CD4-positive, alpha-beta T cell treated with Interleukin-15 for 1 hour (primary cell): ENCODE data around the gene LUC7L3.

Experiments used
- DNase-seq: peaks from one replicate; pipeline ENCODE4 v3.0.0-alpha.2; 2020

Gene LUC7L3

DNA sequence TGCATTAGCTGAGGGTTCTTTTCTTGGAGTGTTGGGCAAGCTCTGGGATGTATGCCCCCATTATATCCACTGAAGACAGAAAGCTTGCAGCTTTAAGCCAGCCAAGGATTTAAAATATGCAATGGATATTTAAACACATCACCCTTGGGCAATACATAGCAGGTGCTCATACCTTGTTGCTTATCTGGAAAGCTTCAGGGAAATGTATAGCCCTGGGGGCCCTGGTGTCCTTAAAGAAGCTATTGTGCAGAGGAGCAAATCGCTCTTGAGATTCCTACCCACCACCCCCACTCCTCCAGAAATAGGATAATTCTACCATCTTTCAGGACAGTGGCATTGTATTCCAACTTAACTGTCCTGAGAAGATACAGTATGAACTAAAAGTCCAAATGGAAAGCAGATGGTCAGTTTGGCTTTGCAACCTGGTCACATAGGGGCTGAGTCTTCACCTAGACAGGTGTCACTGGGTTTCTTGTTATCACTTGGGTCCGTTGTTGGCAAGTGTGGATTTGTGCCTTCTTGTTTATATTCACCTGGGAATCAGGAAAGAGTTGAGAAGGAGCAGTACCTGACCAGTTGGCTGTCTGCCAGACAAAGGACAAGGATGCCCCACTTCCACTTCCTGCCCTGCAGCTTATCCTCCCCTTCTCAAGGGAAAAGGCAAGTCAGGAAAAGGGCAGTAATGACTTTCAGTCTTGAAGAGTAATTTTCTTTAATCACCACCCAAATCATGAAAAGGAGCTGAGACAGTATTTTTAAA is 44.5 kb downstream of the LUC7L3 start:
- no peak for DNase-seq

DNA sequence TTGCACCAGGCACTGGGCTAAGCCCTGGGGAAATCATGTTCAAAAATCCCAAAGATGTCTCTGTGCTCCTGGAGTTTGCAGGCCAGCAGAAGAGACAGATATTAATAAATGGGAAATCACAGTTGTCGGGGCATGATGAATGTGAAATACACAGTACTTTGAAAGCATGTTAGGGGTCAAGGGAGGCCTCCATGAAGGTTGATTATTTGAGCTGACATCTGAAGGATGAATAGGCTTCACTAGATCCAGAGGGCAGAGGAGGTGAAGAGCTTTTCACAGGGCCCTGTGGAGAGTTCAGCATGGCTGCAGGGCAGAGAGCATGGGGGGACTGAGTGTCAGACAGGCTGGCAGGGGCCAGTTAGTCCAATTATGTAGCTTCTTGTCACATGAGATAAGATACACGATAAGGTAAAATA is 45.3 kb downstream of the LUC7L3 start:
- no peak for DNase-seq

DNA sequence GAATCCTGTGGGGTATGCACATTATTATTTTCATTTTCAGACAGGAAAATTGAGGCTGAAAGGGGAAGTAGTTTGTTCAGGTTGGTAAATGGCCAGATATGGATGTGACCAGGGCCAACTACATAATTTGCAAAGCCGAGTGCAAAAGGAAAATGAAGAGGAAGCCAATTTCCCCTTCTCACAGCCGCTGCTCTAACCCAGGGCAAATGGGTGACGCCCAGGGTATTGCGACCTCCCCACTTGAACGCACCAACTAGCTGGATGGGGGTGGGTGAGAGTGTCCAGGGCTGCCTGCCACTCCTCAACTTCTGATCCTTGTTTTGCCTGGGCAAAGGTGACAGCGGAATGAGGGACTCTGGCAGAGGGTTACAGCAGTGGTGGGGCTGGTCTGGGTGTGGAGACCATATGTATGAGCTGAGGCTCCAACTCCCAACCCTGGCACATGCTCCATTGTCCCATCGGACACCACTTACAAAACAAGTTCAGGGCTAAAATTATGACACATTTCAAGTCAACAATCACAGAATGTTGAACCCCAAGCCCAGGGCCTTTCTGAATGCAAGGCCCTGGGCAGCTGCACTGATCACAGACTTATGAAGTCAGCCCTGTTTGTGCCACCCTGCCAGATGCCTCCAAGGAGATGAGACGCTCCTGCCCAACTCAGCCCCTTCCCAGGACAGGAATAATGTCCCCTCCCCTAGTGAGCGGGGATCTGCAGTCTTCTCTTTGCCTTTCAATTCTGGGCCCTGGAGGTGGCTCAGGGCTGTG is 46.2 kb downstream of the LUC7L3 start:
- peak; percentile 29 for DNase-seq

DNA sequence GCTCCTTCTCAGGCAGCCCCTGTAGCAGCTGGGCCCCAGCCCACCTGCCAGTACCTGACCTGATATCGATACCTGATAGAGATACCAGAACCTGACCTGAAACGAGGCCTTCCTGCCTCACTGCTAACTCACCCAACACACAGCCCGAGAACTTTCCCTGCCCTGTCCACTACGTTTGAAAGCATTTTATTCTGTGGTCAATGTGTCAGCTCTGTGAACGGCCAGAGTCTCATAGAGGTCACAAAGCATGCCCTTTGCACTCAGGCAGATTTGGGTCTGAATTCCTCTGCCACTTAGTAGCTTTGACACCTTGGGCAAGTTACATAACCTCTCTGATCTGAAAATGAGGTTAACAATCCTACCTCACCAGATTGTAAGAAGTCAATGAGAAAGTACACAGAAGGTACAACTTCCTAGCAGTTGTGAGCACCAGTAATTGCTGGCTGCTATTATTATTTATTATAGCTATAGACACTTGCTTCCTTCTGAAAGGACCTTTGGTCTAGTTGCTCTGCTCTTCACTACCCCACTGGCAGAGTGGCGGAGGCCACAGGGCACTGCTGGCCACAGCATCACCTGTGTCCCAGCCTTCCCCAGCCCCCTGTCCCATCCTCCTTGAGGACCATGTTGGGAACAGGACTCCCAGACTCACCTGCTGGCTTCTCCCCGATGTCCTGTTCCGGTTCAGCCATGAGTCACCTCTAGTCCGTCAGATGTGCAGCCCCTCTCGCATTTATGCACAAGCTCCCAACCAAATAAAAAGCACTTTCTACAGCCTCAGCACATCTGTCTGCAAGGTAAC is 47.0 kb downstream of the LUC7L3 start:
- DNase-seq = no peak

DNA sequence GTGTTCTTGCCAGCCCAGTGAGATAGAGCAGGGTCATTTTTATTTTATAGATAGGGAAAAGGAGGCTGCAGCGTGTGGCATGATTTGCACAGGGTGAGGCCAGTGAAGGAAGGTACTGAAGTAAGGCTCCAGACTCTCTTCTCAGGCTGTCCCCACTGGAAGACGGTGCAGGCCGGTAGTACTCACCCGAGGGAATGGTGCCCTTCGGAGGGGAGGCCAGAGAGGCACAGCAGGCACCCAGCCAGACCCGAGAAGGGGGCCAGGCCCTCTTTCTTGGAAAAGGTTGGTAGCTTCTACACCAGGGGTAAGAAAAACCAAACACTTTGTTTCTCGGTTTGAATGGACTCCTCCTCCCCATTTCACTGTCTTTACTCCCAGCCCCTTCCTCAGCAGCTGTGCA is 47.6 kb downstream of the LUC7L3 start:
- no peak for DNase-seq

DNA sequence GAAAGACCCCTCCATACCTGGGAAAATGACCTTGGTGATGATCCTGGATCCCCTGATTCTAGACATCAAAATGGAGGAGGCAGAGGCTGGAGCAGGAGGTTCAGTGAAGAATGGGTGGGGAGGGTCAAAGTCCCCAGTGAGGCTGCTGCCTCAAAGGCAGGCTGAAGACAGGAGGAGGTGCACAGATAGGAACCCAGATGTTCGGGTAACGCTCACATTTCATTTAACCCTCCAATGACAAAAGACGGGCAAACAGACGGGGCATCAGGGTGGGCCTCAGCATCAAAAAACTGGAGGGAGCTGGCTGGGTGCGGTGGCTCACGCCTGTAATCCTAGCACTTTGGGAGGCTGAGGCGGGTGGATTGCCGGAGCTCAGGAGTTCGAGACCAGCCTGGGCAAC is 48.0 kb downstream of the LUC7L3 start, which contains the start of gene ANKRD40CL:
Gene ANKRD40CL (minus strand): TSS at position 73 of the 400 bp plus-strand sequence. CDS start 605 bp downstream, outside the sequence.
- no peak for DNase-seq

DNA sequence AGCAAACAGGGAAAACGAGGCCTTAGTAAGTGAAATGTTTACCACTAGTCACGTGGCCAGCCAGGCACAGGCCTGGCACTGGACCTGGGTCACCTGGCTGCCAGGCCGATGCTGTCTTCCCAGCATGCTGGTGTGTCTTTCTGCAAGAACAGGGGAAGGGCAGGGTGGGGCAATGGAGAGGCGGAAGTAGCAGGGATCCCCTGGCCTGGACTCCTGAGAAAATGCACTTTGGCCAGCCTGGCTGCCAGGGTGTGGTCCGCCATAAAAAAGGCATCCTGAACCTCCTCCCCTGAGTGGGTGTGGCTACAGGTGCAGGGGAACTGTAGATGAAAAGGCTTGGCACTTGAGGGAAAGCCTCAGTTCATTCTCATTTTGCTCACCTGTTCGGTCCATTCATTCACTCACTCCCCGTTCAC is 49.0 kb downstream of the LUC7L3 start:
- DNase-seq = no peak

DNA sequence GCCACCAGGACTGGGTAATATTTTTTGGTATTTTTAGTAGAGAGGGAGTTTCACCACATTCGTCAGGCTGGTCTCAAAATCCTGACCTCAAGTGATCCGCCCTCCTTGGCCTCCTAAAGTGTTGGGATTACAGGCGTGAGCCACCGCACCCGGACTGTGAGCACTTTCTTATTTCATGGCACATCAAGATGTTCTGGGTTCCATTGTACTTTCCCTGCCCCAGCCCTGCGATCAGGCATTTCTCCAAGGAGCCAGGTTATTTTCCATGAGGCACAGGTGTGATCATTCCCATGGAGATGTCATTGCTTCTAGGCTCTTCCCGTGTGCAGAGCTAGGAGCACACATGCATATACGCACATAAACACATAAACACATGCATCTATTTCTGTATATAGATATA is 50.5 kb downstream of the LUC7L3 start:
- DNase-seq = no peak

DNA sequence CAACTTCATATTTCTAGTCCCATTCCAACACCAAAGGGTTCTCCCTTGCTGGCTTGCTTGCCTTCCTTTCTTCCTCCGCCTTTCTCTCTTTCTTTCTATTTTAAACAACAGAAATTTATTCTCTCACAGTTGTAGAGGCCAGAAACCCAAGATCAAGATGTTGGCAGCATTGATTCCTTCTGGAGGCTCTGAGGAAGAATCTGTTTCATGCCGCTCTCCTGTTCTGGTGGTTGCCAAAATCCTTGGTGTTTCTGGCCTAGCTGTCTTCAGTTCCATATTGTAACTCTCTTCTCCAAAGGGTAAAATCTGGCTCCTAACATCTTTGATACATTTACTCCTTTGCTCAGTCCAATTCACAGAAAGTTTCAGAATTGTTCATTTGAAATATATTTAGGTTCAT is 50.9 kb downstream of the LUC7L3 start:
- no peak for DNase-seq

DNA sequence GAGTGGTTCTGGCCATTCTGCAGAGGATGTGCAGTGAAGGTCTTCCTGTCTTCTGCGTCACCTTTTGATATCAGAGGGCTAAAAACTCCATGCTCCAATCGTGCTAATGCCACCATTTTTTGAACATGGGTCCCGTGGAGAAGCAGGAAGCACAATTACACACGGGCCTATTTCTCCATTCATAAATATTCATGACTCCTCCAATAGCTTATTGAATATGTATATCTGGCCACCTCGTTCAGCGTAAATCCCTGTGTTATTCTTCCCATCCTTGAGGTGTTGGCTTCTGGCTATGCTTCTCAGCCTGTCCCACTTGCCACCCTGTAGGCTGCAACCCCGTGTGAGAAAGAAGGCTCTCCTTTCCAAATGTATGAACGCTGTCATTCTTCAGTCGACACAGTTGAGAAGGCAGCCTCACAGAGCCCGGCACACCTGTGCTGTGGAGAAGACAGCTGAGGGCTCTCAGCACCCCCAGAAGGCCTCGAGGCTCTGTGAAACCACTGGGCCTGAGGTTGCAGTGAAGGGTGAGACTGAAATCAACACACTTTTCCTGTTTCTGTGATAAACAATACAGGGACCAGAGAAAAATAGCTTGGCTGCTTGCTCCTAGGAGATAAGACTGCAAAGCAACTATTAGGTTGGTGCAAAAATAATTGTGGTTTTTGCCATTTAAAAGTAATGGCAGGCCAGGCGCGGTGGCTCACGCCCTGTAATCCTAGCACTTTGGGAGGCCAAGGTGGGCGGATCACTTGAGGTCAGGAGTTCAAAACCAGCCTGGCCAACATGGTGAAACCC is 52.8 kb downstream of the LUC7L3 start:
- DNase-seq = no peak

DNA sequence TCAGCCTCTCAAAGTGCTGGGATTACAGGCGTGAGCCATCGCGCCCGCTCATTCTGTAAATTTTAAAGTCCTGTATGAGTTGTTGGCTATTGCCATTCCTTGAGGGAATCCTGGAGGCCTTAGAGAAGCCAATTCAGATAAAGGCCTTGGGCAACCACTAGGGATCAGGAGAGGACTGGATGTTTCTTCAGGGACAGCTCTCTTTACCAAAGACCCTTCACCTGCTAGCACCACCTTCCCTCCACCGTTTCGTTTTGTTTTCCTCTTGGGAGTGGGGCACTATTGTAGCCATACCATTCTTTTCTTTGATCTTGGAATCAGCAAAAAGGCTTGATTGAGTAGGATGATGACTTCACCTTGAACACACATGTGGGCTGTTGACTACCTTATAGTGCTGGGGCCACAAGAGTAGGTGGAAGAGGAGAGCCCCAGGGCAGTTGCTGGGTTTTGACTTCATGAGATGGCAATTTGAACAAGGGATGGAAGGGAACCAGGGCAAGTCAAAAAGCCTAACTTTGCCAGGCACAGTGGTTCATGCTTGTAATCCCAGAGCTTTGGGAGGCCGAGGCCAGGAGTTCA is 54.9 kb downstream of the LUC7L3 start:
- DNase-seq = no peak

DNA sequence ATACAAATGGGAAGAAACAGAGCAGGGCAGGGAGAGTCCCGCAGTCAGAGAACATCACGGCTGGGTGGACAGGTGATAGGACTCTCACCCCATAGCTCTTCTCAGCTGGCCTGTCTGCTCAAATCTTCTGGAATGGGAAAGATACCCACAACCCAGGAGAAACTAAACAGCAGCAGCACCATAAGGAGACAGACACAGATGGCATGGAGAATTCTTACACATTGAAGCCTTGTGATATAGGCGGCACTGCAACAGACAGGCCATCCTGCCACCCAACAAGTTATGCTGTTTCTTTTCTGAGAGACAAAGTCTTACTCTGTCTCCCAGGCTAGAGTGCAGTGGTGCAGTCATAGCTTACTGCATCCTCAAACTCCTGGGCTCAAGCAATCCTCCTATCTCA is 56.5 kb downstream of the LUC7L3 start:
- DNase-seq = no peak

DNA sequence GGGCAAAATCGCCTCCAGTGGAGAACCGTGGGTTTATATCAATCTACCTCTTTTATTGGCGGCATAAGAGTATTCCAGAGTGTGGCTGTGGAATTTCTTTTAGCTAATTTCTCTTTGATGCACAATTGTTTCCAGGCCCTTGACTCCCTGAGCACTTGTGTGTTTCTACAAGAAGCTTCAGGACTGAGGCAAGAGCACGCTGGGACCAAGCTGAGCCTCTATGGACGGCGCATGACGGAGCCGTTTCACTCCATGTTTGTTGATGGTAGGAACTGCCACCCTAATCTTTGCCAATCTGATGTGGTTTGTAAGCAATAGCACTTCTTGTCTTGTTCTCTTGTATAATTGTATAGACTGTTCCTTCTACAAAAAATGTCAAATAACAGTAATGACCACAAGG is 59.1 kb downstream of the LUC7L3 start:
- DNase-seq = no peak

DNA sequence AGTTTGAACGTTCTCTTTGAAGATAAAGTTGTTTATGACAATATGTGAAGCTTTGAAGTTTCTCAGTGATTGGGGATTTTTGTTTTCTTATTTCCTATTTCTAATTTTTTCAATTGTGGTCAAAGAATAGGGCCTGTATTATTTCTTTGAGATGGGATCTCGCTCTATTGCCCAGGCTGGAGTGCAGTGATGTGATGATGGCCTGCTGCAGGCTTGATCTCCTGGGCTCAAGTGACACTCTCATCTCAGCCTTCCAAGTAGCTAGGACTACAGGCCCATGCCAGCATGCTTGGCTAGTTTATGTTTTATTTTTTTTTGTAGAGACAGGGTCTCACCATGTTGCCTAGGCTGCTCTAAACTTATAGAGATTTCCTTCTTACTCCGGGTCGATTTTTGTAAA is 59.6 kb downstream of the LUC7L3 start:
- DNase-seq = no peak

DNA sequence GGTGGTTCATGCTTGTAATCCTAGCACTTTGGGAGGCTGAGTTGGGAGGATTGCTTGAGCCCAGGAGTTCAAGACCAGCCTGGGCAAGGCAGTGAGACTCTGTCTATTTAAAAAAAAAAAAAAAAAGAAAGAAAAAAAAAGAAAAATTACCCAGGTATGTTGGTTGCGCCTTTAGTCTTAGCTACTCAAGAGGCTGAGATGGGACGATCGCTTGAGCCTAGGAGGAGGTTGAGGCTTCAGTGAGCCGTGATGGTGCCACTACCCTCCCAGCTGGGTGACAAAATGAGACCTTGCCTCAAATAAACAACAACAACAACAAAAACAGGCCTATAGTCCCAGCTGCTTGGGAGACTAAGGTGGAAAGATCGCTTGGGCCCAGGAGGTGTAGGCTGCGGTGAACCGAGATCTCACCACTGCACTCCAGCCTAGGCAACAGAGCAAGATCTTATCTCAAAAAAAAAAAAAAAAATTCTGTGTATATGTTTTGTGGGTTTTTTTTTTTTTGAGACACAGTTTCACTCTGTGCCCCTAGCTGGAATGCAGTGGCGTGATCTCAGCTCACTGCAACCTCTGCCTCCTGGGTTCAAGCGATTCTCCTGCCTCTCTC is 60.4 kb downstream of the LUC7L3 start:
- DNase-seq = peak; percentile 56

DNA sequence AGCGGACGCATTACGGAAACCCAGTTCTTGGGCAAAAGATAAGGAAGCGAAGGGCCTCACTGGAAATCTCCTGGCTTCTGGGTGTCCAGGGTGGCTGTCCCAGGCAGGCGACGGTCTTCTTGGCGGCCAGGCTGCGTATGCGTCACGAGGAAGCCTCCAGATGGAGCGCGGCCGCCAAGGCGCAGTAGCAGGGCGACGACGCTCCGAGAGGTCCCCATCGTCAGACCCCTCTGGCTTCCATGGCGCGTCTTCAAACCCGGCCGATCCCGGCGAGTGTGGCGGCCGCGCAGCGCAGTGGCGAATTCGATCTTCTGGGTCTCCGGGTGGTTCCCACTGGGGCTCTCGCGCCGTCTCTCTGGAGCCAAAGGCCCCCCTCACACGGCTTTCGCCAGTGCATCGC is 61.8 kb downstream of the LUC7L3 start:
- no peak for DNase-seq

DNA sequence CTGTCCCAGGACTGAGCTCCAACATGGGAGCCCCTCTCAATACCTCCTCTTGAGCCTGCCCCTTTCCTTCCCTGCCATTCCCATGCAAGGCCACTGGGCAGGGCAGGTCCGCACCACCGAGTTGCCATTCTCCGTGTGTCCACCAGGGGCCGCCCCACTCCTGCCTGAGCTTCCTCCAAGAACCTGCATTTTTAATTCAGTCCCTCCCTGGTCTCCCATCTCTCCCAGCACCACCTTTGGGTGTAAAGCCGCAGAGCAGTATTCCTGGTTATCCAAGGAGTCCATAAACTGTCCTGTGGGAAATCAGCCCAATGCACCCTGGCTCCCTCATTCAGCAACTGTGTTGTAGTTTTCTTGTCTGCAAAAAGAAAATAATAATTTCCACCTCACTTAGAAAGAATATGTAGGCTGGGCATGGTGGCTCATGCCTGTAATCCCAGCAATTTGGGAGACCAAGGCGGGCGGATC is 63.8 kb downstream of the LUC7L3 start:
- peak; percentile 73 for DNase-seq

DNA sequence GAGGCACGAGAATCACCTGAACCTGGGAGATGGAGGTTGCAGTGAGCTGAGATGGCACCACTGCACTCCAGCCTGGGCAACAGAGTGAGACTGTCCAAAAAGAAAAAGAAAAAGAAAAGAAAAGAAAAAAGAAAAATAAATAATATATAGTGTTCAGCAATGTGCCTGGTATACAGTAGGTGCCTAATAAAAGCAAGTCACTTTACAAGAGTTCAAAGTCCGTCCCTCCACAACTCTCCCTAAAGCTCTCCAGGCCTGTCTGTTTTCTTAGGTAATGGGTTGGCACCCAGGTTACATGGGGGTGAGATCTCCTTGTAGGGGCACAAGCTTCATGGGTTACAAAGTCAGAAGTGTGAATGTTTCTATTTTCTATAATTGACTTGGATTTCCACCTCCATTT is 64.5 kb downstream of the LUC7L3 start:
- no peak for DNase-seq

DNA sequence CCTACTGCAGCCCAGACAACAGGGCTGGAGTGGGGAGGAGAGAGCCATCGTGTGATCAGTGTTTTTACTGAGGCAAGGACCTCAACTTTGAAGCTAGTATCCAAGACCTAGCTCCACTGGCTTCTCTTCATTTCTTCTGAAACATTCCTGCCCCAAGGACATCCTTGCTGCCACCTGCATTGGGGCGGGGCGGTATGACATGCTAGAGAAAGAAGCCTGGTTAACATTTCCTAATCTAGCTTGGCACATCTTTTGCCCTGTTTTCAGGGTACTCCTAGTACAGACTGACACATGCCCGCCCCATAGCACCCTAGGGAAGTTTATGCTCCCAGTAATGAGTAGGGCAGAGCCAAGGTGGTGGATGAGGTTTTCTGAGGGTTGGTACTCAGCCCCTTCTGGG is 65.7 kb downstream of the LUC7L3 start:
- no peak for DNase-seq

DNA sequence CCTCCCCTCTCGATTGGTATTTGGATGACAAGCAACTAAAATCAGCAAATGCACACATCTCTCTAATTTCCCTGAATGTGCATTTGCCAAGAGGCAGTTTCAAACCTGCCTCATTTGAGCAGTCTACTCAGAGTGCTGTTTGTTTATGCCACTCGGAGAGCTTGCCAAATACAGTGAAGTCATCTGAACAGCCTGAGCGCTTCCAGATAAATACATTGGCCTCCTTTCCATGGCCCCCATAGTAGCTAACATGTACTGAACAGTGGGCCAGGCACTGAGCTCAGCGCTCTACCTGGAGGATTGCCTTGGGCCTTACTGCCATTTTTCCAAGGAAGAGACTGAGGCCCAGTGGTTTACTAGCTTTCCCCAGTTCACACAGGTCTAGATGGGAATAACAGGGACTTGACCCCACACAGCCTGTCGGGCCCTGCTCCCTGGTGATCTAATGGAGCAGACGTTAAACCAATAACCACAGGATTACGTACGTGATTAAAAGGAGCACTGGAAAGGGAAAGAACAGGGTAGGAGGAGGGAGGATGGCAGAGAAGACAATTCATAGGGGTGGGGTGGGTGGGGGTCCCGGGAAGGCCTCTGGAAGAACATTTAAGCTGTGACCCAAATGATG is 66.7 kb downstream of the LUC7L3 start:
- no peak for DNase-seq

DNA sequence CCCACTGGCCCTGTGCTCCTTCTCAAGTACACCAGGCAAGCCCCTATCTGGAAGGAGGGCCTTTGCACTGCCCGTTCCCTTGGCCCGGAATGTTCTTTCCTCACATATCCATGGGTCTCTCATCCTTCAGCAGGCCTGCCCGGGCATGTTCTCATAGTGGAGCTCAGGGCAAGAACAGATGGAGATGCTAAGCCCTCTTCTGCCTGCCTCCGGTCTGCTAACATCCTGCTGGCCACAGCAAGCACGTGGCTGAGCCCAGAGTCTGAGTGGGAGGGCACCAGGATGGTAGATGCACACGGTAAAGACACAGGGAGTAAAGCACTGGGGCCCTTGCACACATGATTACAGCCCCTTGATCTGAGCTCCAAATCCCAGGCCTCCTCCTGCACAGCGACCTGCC is 67.7 kb downstream of the LUC7L3 start:
- DNase-seq = no peak
